SK-N-SH treated with all-trans-retinoic acid at 6 μM for 48 hours (cell line): ENCODE measurements around the gene RNF166.

ENCODE experiments used
- ISL1 ChIP-seq: fragments of 250-450 bp; sonication (Bioruptor Pico); IDR thresholded peaks from 2 replicates; pipeline ENCODE4 v2.1.2; 2022; ENCODE audit warnings: mild to moderate bottlenecking, moderate library complexity
- RARB ChIP-seq: fragments of 250-450 bp; sonication (Bioruptor Pico); IDR thresholded peaks from 2 replicates; pipeline ENCODE4 v1.8.0; 2021; ENCODE audit warnings: mild to moderate bottlenecking, moderate library complexity
- ZC3H10 ChIP-seq: fragments of 250-450 bp; sonication (Bioruptor Pico); IDR thresholded peaks from 2 replicates; pipeline ENCODE4 v1.5.1; 2021; ENCODE audit warnings: mild to moderate bottlenecking, moderate library complexity
- ZNF565 ChIP-seq: fragments of 450-650 bp; formaldehyde crosslinking; conservative IDR thresholded peaks from 2 replicates; pipeline ENCODE4 v1.5.0; 2020; ENCODE audit warnings: low read depth, mild to moderate bottlenecking, moderate library complexity

DNA sequence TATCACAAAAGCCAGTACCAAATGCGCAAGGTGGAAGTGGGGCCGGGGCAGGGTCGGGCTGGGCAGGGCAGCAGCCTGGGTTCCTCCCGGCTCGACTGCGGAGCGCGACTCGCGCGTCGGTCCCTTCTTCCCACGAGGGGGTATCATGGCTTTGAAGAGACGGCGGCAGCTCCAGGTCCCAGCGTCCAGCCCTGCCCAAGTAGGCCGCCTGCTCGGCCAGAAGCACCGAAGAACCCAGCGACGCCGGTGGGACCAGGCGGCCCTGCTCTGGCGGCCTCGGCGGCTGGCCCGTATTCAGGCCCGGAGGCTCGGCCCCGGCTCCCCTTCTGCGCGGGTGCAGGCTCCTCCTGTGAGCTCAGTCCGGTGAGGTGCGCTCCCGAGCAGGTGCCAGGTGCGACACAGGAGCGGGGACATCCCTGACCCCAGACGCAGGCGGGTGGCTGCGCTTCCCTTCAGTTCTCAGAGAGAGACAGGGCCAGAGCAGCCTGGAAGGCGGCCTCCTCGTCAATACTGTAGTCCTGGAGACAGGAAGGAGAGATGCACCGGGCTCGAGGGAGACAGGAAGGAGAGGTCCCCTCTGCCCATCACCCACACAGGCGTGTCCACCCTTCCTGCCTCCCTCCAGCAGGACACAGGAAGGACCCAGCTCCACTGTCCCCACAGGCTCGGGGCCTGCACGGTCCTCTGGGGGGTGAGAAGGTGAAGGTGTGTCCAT lies 8.9 kb downstream of the RNF166 start:
- no peak for TF ChIP-seq RARB (CRISPR knock-in tag)
- TF ChIP-seq ZNF565 (CRISPR knock-in tag), result no peak
- no peak for TF ChIP-seq ISL1 (CRISPR knock-in tag)
- no peak for TF ChIP-seq ZC3H10 (CRISPR knock-in tag)
